ENCODE measurements around the gene RAPGEF5. TPM values are rescaled to one million over a fixed set of nuclear protein-coding genes. Genes with fewer than 3 reads are reported as not detected.

The RAPGEF5 gene
- total and polyA plus RNA-seq, 8 donors = 1.5 to 190 (median 12.7) TPM

DNA sequence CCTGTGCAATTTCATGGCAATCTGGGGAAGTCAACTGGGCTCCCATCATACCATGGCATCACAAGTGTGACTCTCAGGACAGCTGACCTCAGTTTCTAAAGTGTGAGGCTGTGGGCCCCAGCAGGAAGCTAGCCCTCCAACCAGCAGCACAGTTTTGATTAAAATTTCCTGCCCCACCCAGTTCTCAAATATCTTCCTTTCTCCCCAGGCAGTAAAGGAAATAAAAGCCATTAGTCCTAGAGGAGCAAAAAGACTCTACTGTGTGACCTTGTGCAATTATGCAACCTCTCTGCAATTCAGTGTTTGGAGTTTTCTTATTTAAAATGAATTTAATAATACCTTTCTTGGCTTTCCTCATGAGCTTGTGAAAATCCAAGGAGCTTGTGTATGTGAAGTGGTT is 268.1 kb downstream of the RAPGEF5 start:
- DNase-seq = no peak
- Histone ChIP-seq H3K27me3 (peaks cover 0 to 2% (median 0%) of the 10 kb centered on the region in 3 donors), H3K9me3 (no peaks in the 10 kb centered on the region), H3K4me1 (peaks cover 0 to 12% (median 1%) of the 10 kb centered on the region in 4 donors), H3K36me3 (no peaks in the 10 kb centered on the region), H3K27ac (no peak overlapping the region), H3K4me3 (no peak overlapping the region)
- intact Hi-C loops (cut with DNase I; ENCODE audit: low total_unique reads) = no loop called here
- no peak for TF ChIP-seq POLR2AphosphoS5 (IDR thresholded peaks at IDR 0.05)
- no peak for TF ChIP-seq POLR2A (IDR thresholded peaks at IDR 0.05)
- no peak for TF ChIP-seq CTCF (IDR thresholded peaks at IDR 0.05)
- TF ChIP-seq EP300 (IDR thresholded peaks at IDR 0.05) = no peak

GRCh38 chr7:22087861-22088260 is 269.1 kb downstream of the RAPGEF5 start:
- H3K4me1 ChIP-seq = peaks cover 0 to 19% (median 3%) of the 10 kb centered on the region in 4 donors
- H3K9me3 ChIP-seq = no peaks in the 10 kb centered on the region
- no peak for DNase-seq
- H3K36me3 ChIP-seq = no peaks in the 10 kb centered on the region
- 68 to 78% (median 73%) methylated on average over 5 to 6 of the region's 6 CpGs for WGBS, 5 donors
- H3K27me3 ChIP-seq = no peaks in the 10 kb centered on the region
- intact Hi-C loops (cut with DNase I; ENCODE audit: low total_unique reads) = no loop called here
- TF ChIP-seq CTCF (IDR thresholded peaks at IDR 0.05) (no peak), POLR2AphosphoS5 (IDR thresholded peaks at IDR 0.05) (no peak), POLR2A (IDR thresholded peaks at IDR 0.05) (no peak), EP300 (IDR thresholded peaks at IDR 0.05) (no peak)
- H3K27ac ChIP-seq = no peak overlapping the region
- no peak overlapping the region for H3K4me3 ChIP-seq

GRCh38 chr7:22083704-22084240 is 273.2 kb downstream of the RAPGEF5 start:
- Histone ChIP-seq H3K4me1 (peaks cover 5 to 22% (median 9%) of the 10 kb centered on the region in 4 donors), H3K36me3 (no peaks in the 10 kb centered on the region), H3K9me3 (peaks cover 0 to 4% (median 0%) of the 10 kb centered on the region in 4 donors), H3K27ac (peak overlapping the region; percentile 81 to 88 (median 84)), H3K4me3 (peak overlapping the region; percentile 59 to 66 (median 64)), H3K27me3 (peaks cover 0 to 19% (median 0%) of the 10 kb centered on the region in 3 donors)
- 28 to 37% (median 33%) methylated on average over 10 of the region's 10 CpGs for WGBS, 5 donors
- intact Hi-C loops (cut with DNase I; ENCODE audit: low total_unique reads) = no loop called here
- TF ChIP-seq POLR2AphosphoS5 (IDR thresholded peaks at IDR 0.05) = no peak
- no peak for TF ChIP-seq POLR2A (IDR thresholded peaks at IDR 0.05)
- TF ChIP-seq EP300 (IDR thresholded peaks at IDR 0.05) = no peak
- no peak for TF ChIP-seq CTCF (IDR thresholded peaks at IDR 0.05)
- DNase-seq = peak in 1 of 2 donors; percentile 40

DNA sequence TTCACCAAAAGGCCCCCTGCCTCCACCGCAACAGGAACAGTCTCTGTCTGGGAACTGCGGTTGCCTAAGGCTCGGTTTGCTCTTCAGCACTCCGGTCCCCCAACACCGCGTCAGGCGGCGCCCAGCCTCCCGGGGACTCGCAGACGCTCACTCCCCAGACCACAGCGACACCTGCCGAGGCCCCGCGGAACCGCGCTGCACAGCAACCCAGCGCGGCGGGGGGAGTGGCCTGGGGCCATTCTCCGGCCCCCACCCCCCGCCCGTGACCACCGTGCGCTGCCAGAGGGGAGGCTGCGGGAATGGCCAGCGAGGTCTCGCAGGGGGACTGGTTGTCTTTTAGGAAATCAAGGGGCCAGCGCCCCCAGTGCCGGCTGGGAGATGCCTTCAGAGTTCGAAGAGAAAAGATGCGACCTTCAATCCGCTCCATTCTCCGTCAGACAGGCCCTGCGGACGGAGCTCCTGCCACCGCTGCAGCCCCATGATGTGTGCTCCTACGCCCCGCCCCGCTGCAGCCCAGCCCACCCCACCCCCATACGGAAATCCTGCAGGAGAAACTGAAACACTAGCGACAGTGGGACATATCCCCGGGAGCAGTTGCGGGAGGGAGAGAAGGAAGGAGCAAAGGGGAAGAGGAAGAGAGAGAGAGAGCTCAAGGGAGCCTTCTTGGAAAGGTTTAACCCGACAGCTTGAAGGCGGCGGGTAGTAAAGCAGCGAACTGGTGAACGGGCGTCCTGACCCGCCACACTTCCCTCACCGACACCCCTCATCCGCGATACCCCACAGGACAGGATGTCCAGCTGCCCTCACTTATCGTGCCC is 273.9 kb downstream of the RAPGEF5 start:
- H3K9me3 ChIP-seq = peaks cover 0 to 4% (median 0%) of the 10 kb centered on the region in 4 donors
- H3K4me1 ChIP-seq = peaks cover 5 to 18% (median 9%) of the 10 kb centered on the region in 4 donors
- 0 to 1% (median 0%) methylated on average over 24 to 55 of the region's 55 CpGs for WGBS, 5 donors
- intact Hi-C loops (cut with DNase I; ENCODE audit: low total_unique reads) = no loop called here
- H3K4me3 ChIP-seq = peak overlapping the region; percentile 59 to 66 (median 64)
- H3K27ac ChIP-seq = peak overlapping the region; percentile 81 to 88 (median 84)
- no peak for TF ChIP-seq POLR2A (IDR thresholded peaks at IDR 0.05)
- TF ChIP-seq EP300 (IDR thresholded peaks at IDR 0.05) = no peak
- TF ChIP-seq POLR2AphosphoS5 (IDR thresholded peaks at IDR 0.05) = peak in 2 of 3 donors; percentile 48 to 53
- TF ChIP-seq CTCF (IDR thresholded peaks at IDR 0.05) = peak in 5 of 7 experiments; percentile 83 to 95 (median 90)
- no peaks in the 10 kb centered on the region for H3K36me3 ChIP-seq
- H3K27me3 ChIP-seq = peaks cover 0 to 24% (median 0%) of the 10 kb centered on the region in 3 donors
- DNase-seq = peak; percentile 88 to 96

Data from stomach (tissue), 9 donors.